AG04450 (cell line): ENCODE data around the gene CBY1. TPM values are rescaled to one million over a fixed set of nuclear protein-coding genes. Genes with fewer than 3 reads are reported as not detected.

Experiments used
- CTCF ChIA-PET: fragments of 300-600, 350-600 bp; formaldehyde crosslinking; extraction: SDS; loops from one replicate; lab custom pipeline; 2022; ENCODE audit warnings: antibody characterized with exemption, inconsistent platforms; lab: Charles Lee
- POLR2A ChIA-PET: fragments of 350-600 bp; formaldehyde crosslinking; extraction: SDS; loops from one replicate; lab custom pipeline; 2021; ENCODE audit warnings: antibody characterized with exemption, inconsistent platforms; lab: Yijun Ruan, JAX
- DNase-seq: peaks from one replicate; pipeline ENCODE4 v3.0.0-alpha.2; 2011; ENCODE audit warnings: low read depth, low spot score
- H3K27ac ChIP-seq: one replicate; pipeline ENCODE4 v1.5.1; 2012; ENCODE audit warnings: low read depth, low read length, control low read depth
- H3K27me3 ChIP-seq: one replicate; pipeline ENCODE4 v1.6.0; 2012; ENCODE audit warnings: low read length; ENCODE audit not compliant: control insufficient read depth, insufficient read depth
- H3K4me3 ChIP-seq: 2 replicates; pipeline ENCODE4 v1.5.1; 2011; ENCODE audit warnings: mild to moderate bottlenecking, low read depth, low read length, control low read depth
- H3K9me3 ChIP-seq: 2 replicates; pipeline ENCODE4 v1.5.1; 2012; ENCODE audit warnings: low read length; ENCODE audit not compliant: control insufficient read depth, insufficient read depth
- CTCF ChIP-seq: IDR thresholded peaks from 2 replicates; pipeline ENCODE4 v1.5.1; 2011; ENCODE audit warnings: low read depth, low read length, control low read depth, inconsistent platforms
- polyA plus RNA-seq: library from polyadenylated mRNA; depleted of rRNA; stranded (reverse); fragments of >200 nt; gene quantifications from 2 replicates; pipeline ENCODE4 v1.2.3, GENCODE V29; 2011

The CBY1 gene
- polyA plus RNA-seq, 1 experiment: 43.0 TPM

DNA sequence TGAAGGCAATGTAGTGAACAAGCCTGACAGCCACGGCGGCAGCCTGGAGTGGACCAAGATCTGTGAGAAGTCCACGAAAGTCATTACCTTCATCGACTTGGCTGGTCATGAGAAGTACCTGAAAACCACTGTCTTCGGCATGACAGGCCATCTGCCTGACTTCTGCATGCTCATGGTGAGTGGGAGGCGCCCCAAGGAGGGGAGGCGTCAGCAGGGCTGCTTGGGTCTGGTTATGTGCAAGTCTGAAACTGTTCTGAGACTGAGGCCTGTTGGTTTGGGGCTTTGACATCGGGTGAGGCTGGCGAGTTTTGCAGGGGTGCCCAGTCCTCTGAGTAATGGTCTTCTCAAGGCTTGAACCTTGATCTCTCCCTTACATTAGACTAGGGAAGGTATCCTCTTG lies 60.4 kb downstream of the CBY1 start:
- POLR2A ChIA-PET: no interaction called here
- Histone ChIP-seq H3K9me3 (no peaks in the 10 kb centered on the region), H3K4me3 (no peak overlapping the region), H3K27me3 (no peaks in the 10 kb centered on the region), H3K27ac (no peak overlapping the region)
- no peak for TF ChIP-seq CTCF
- CTCF ChIA-PET: interaction anchor here (1.8 kb wide), 1 partner anchor 10 kb away, joined by 6 read pairs; no protein-coding TSS in a partner anchor
- DNase-seq: no peak

- POLR2A ChIA-PET: interaction anchor here (1.2 kb wide), 1 partner anchor 12 kb away, joined by 3 read pairs; the partner anchor contains the start of gene GTPBP1
- Histone ChIP-seq H3K27me3 (no peaks in the 10 kb centered on the region), H3K4me3 (no peak overlapping the region), H3K27ac (peak overlapping the region; percentile 31), H3K9me3 (no peaks in the 10 kb centered on the region)
- TF ChIP-seq CTCF: no peak
- CTCF ChIA-PET: interaction anchor here (1.3 to 1.8 kb wide), 2 partner anchors 10 to 29 kb away, joined by 3 to 6 read pairs; no protein-coding TSS in a partner anchor
- no peak for DNase-seq
Measured at GRCh38 chr22:38717244-38717643, 60.8 kb downstream of the CBY1 start.

DNA sequence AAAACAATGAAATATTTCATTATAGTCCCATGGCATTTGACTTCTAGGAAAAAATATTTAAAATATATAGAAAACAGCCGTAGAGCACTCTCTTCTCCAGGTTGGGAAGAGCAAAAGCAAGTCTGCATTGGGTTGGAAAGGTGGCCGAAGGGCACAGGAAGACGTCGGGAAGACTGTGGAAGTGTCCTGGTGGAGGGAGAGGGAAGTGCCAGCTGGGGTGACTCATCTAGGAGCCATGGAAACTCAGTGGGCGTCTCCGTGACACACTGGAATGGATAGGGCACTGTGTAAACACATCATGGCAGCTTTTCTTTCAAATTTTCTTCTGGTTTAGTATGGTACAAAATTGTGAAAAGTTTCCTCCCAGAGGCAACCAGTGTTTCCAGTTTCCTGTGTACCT lies 62.0 kb downstream of the CBY1 start:
- Histone ChIP-seq H3K4me3 (no peak overlapping the region), H3K27me3 (no peaks in the 10 kb centered on the region), H3K27ac (no peak overlapping the region), H3K9me3 (no peaks in the 10 kb centered on the region)
- ChIA-PET POLR2A (interaction anchor here (0.9 to 1.4 kb wide), 3 partner anchors 13 to 37 kb away, joined by 3 to 4 read pairs (median 3); partner anchors contain the start of genes GTPBP1 and TOMM22), CTCF (interaction anchor here (1.3 to 1.8 kb wide), 3 partner anchors 11 to 28 kb away, joined by 3 to 6 read pairs (median 3); no protein-coding TSS in a partner anchor)
- peak; percentile 64 for TF ChIP-seq CTCF
- no peak for DNase-seq

DNA sequence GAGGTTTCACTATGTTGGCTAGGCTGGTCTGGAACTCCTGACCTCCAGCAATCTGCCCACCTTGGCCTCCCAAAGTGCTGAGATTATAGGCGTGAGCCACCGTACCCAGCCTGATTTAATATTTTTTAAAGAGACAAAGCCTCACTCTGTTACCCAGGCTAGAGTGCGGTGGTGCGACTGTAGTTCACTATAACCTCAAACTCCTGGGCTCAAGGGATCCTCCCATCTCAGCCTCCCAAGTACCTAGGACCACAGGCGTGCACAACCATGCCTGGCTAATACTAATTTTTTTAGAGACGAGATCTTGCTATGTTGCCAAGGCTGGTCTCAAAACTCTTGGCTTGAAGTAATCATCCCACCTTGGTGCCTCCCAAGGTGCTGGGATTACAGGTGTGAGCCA lies 62.8 kb downstream of the CBY1 start:
- no peak for TF ChIP-seq CTCF
- no peak overlapping the region for H3K27ac ChIP-seq
- no peak for DNase-seq
- CTCF ChIA-PET: interaction anchor here (0.5 to 1.3 kb wide), 4 partner anchors 14 to 222 kb away, joined by 3 to 8 read pairs (median 4); no protein-coding TSS in a partner anchor
- H3K27me3 ChIP-seq: no peaks in the 10 kb centered on the region
- POLR2A ChIA-PET: interaction anchor here (0.6 to 1.4 kb wide), 5 partner anchors 15 to 223 kb away, joined by 3 to 5 read pairs (median 4); partner anchors contain the start of gene TOMM22
- no peaks in the 10 kb centered on the region for H3K9me3 ChIP-seq
- no peak overlapping the region for H3K4me3 ChIP-seq

GRCh38 chr22:38720350-38720749 lies 63.9 kb downstream of the CBY1 start:
- no peaks in the 10 kb centered on the region for H3K9me3 ChIP-seq
- POLR2A ChIA-PET: no interaction called here

More at GRCh38 chr22:38720350-38720749, 63.9 kb downstream of the CBY1 start:
- H3K27me3 ChIP-seq: no peaks in the 10 kb centered on the region
- CTCF ChIA-PET: interaction anchor here (0.7 to 1.3 kb wide), 2 partner anchors 39 to 49 kb away, joined by 3 to 4 read pairs; no protein-coding TSS in a partner anchor
- no peak overlapping the region for H3K4me3 ChIP-seq
- H3K27ac ChIP-seq: no peak overlapping the region
- DNase-seq: no peak
- no peak for TF ChIP-seq CTCF
